NT2/D1 (cell line): ENCODE measurements around the gene PHTF1.

Experiments used
- DNase-seq: peaks from one replicate; pipeline ENCODE4 v3.0.0-alpha.2; 2011; ENCODE audit warnings: low read depth, low spot score
- H3K27me3 ChIP-seq: 2 replicates; pipeline ENCODE4 v1.6.0; 2011; ENCODE audit warnings: mild to moderate bottlenecking; ENCODE audit not compliant: insufficient read length, insufficient read depth
- H3K36me3 ChIP-seq: 2 replicates; pipeline ENCODE4 v1.6.1; 2011; ENCODE audit warnings: mild to moderate bottlenecking, low read length, mixed read lengths; ENCODE audit not compliant: insufficient read depth, insufficient read length
- H3K4me1 ChIP-seq: 2 replicates; pipeline ENCODE4 v1.5.1; 2011; ENCODE audit not compliant: insufficient read depth, insufficient read length
- H3K4me3 ChIP-seq: 2 replicates; pipeline ENCODE4 v1.5.1; 2011; ENCODE audit warnings: low read depth; ENCODE audit not compliant: insufficient read length
- H3K9ac ChIP-seq: 2 replicates; pipeline ENCODE4 v1.6.0; 2011; ENCODE audit warnings: low read depth; ENCODE audit not compliant: insufficient read length
- H3K9me3 ChIP-seq: 2 replicates; pipeline ENCODE4 v1.5.1; 2011; ENCODE audit warnings: mild to moderate bottlenecking, low read length; ENCODE audit not compliant: insufficient read depth
- SUZ12 ChIP-seq: IDR thresholded peaks from 2 replicates; pipeline ENCODE4 v1.6.1; 2011; ENCODE audit not compliant: insufficient read length, insufficient read depth; ENCODE audit errors: extremely low read depth
- YY1 ChIP-seq: IDR thresholded peaks from 2 replicates; pipeline ENCODE4 v1.6.1; 2011; ENCODE audit not compliant: insufficient read length, insufficient read depth
- ZNF274 ChIP-seq: IDR thresholded peaks from 2 replicates; pipeline ENCODE4 v1.6.1; 2011; ENCODE audit warnings: mild to moderate bottlenecking, low read depth, low read length

PHTF1 gene

DNA sequence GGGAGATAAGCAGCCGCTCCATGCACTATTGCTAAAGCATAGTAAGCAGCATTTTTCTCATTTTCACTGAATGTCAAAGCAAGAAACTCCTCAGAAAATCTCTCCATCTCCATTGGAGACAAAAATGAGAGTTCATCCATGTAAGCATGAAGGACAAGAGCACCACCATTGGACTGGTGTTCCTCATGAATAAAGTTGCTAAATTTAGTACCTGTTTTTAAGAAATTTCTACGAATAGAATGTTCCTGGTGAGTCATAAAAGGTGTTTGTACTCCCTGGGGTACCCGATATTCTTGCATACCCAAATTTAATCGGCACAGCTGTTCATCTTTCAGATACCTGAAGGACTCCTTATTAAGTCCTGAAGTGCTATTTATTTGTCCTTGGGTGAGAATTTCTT lies 38.2 kb upstream of the PHTF1 start:
- DNase-seq: no peak
- H3K27me3 ChIP-seq: no peaks in the 10 kb centered on the region
- no peaks in the 10 kb centered on the region for H3K4me1 ChIP-seq
- TF ChIP-seq YY1 (no peak), SUZ12 (no peak), ZNF274 (no peak)
- H3K4me3 ChIP-seq: no peak overlapping the region
- no peaks in the 10 kb centered on the region for H3K9me3 ChIP-seq
- no peak overlapping the region for H3K9ac ChIP-seq
- peaks cover 48% of the 10 kb centered on the region for H3K36me3 ChIP-seq

DNA sequence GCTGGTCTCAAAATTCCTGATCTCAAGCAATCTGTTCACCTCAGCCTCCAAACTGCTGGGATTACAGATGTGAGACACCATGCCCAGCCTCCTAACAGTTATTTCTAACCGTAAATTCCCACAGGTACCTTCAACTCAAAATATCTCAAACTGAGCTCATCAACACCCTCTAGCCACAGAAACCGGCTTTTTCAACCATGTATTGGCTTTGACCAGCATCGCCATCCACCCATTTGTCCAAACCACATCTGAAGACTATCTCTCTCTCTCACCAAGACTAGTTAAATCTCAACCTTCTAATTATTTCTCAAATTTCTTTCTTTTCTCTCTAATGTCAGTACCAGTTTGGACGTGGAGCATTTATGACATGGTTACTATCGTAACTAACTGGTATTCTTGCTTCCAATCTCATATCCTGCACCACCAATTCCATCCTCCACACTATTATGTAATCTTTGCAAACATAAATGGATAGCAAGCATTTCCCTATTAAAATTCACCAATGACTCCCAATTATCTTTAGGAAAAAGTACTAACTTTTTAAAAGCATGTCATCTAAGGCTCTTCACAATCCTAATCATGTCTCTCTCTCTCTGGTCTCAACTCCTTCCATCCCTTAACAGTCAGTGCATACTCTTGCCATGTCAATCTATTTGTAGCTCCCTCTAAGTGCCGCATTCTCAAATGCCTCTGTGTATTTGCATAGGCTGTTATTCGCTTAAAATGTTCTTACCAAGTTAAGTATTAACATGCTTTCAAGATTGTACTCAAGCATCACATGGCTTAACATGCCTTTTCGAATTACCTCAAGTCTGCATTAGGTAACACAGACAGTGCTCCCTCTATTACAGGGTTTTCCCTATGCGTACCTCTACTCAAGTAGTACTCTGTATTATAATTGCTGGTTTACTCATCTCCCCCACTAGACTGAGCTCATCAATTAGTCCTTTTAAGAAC lies 34.9 kb upstream of the PHTF1 start:
- no peak overlapping the region for H3K4me3 ChIP-seq
- no peak for DNase-seq
- no peak for TF ChIP-seq ZNF274
- TF ChIP-seq SUZ12: no peak
- TF ChIP-seq YY1: no peak

DNA sequence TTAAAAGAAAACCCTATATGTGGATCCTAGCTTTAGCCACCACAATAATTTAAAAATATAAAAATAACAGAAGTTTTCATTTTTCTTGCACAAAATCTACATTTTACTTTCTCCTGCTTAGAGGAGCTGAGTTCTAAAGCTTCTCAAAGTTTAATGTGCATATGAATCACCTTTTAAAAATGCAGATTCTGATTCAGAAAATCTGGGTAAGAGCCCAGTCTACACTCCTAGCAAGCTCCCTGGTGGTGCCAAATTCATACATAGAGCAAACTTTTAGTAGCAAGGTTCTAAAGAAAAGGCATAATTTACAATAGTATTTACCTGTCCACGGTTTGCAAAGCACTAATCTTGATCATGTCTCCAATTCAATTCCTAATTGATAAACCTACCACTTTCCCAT lies 33.7 kb upstream of the PHTF1 start:
- Histone ChIP-seq H3K27me3 (no peaks in the 10 kb centered on the region), H3K4me1 (no peaks in the 10 kb centered on the region)

More for the DNA sequence above, 34.9 kb upstream of the PHTF1 start:
- H3K27me3 ChIP-seq: no peaks in the 10 kb centered on the region
- no peaks in the 10 kb centered on the region for H3K9me3 ChIP-seq
- no peak overlapping the region for H3K9ac ChIP-seq
- H3K36me3 ChIP-seq: peaks cover 60% of the 10 kb centered on the region
- no peaks in the 10 kb centered on the region for H3K4me1 ChIP-seq

DNA sequence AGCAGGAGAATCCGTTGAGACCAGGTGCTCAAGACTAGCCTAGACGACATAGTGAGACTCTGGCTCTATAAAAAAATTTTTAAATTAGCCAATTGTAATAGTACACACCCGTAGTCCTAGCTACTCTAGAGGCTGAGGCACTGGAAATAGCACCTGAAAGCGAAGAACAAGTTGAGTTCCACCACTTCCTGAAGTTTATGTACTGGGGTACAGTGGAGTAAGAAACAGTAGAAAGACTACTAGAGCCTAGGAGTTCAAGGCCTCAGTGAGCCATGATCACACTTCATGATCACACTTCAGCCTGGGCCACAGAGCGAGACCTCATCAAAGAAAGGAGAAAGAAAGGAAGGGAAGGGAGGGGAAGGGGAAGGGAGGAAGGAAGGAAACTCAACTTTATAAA lies 33.2 kb upstream of the PHTF1 start:
- no peak for DNase-seq
- no peaks in the 10 kb centered on the region for H3K9me3 ChIP-seq
- H3K9ac ChIP-seq: no peak overlapping the region
- peaks cover 57% of the 10 kb centered on the region for H3K36me3 ChIP-seq
- TF ChIP-seq SUZ12: no peak
- H3K4me3 ChIP-seq: no peak overlapping the region
- H3K4me1 ChIP-seq: no peaks in the 10 kb centered on the region
- no peaks in the 10 kb centered on the region for H3K27me3 ChIP-seq

More for the DNA sequence above, 33.7 kb upstream of the PHTF1 start:
- DNase-seq: no peak
- Histone ChIP-seq H3K9ac (no peak overlapping the region), H3K36me3 (peaks cover 62% of the 10 kb centered on the region), H3K4me3 (no peak overlapping the region), H3K9me3 (no peaks in the 10 kb centered on the region)
- TF ChIP-seq SUZ12 (no peak), YY1 (no peak), ZNF274 (no peak)

DNA sequence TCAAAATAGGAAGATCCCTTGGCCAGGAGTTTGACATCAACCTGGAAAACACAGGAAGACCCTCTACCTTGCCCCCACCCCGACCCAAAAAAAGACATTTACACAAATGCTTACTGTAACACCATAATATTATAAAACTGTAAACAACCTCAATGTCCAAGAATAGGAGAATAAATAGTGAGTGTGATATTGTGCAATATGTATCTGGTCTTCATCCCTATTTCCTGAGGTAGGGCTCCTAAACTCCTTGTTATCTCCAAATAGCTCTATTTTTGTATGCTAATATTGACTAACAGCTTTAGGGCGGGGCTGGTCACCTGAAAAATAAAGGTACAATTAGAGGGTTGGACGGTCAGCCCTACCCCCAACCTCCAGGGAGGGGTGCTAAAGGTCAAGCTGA lies 29.5 kb upstream of the PHTF1 start:
- Histone ChIP-seq H3K4me1 (no peaks in the 10 kb centered on the region), H3K9me3 (no peaks in the 10 kb centered on the region), H3K27me3 (no peaks in the 10 kb centered on the region), H3K36me3 (peaks cover 34% of the 10 kb centered on the region), H3K4me3 (no peak overlapping the region), H3K9ac (no peak overlapping the region)
- no peak for DNase-seq
- TF ChIP-seq YY1 (no peak), ZNF274 (no peak), SUZ12 (no peak)

DNA sequence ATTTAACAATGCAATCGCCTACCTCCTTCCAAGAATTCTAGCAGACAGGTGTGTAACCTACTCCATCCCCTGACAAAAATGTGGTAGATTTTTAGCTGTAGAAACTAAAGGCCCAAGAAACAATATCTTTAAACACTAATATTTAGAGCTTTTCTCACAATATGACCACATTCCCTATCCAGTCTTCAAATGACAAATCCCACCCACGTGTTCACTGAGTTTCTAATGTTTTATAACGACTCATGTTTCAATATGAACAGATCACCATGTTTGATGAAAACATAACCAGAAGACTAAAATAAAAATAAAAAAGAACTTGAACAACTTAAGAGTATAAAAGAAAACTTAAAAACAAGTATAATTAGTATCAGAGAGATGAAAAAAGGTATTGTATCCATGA lies 28.4 kb upstream of the PHTF1 start:
- H3K9ac ChIP-seq: no peak overlapping the region
- no peaks in the 10 kb centered on the region for H3K27me3 ChIP-seq
- TF ChIP-seq SUZ12: no peak
- no peak for TF ChIP-seq YY1
- no peak for TF ChIP-seq ZNF274
- no peaks in the 10 kb centered on the region for H3K4me1 ChIP-seq
- no peaks in the 10 kb centered on the region for H3K9me3 ChIP-seq
- no peak overlapping the region for H3K4me3 ChIP-seq
- DNase-seq: no peak
- H3K36me3 ChIP-seq: peaks cover 22% of the 10 kb centered on the region

DNA sequence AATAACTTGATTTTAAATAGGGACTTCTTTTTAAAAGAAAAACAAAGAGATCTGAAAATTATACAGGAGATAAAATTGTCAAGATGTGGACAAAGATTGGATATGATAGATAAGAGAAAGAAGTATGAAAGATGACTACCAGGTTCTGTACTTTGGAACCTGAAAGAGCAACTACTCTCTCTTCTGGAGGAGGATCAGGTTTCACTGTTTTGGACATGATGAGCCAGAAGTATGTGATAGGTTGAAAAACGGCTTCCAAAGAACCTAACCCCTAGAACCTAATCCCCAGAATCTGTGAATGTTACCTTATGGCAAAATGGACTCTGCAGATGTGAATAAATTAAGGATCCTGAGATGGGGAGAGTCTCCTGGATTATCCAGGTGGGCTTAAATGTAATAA lies 26.8 kb upstream of the PHTF1 start:
- H3K9ac ChIP-seq: no peak overlapping the region
- peaks cover 20% of the 10 kb centered on the region for H3K36me3 ChIP-seq
- TF ChIP-seq YY1 (no peak), SUZ12 (no peak), ZNF274 (no peak)
- no peak overlapping the region for H3K4me3 ChIP-seq
- H3K4me1 ChIP-seq: no peaks in the 10 kb centered on the region
- no peaks in the 10 kb centered on the region for H3K27me3 ChIP-seq
- DNase-seq: no peak
- no peaks in the 10 kb centered on the region for H3K9me3 ChIP-seq
